Hematopoietic multipotent progenitor cell treated with erythropoietin and hydrocortisone succinate and interleukin-3 and kit ligand, for 8 days (in vitro differentiated cells): ENCODE results near the gene EYA2.

ENCODE experiments used
- DNase-seq: peaks from one replicate; pipeline ENCODE4 v3.0.0-alpha.2; 2015

EYA2 gene

DNA sequence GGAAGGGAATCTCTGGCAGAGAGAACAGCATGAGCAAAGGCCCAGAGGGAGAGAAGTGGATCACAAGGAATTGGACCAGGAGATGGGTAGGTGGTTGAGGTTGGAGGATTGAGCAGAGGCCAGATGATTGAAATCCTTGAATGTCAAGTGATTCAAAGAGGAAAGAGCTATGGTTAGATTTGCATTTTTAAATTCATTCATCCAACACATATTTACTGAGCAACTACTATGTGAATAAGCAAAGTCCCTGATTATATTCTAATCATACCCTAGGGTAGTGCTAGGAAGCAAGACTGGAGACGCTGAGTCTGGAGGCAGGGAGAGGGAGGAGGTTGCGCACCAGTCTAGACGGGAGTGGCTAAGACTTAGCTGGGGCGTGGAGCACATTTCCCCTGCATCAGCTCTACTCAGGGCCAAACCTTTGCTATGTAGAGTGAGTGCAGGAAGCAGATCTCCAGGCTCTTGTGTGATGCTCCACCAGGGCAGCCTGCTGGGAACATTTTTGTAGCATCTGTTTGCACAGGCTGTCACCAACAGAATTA lies 40.2 kb downstream of the EYA2 start:
- no peak for DNase-seq

DNA sequence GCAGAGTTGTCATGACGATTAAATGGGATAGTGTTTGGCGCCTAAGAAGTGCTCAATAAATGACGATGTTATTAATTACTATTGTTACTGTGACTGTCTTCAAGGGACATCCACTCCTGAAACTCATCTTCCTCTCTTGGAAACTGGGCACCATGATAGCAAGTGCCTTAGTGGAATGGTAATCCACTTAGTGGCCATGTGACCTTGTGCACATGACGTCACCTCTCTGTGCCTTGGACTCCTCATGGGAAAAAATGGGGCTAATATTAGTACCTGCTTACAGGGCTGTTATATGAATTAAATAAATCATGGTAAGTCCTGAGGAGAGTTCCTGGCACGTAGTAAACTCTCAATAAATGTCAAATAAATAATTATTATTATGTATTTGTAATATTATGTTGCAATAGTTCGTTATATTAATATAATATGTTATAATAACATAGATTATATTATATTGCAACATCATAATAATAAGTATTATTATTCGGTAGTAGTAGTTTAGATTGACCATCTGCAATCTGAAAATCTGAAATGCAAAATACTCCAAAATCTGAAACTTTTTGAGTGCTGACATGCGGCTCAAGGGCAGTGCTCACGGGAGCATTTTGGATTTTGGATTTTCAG lies 40.9 kb downstream of the EYA2 start:
- no peak for DNase-seq

DNA sequence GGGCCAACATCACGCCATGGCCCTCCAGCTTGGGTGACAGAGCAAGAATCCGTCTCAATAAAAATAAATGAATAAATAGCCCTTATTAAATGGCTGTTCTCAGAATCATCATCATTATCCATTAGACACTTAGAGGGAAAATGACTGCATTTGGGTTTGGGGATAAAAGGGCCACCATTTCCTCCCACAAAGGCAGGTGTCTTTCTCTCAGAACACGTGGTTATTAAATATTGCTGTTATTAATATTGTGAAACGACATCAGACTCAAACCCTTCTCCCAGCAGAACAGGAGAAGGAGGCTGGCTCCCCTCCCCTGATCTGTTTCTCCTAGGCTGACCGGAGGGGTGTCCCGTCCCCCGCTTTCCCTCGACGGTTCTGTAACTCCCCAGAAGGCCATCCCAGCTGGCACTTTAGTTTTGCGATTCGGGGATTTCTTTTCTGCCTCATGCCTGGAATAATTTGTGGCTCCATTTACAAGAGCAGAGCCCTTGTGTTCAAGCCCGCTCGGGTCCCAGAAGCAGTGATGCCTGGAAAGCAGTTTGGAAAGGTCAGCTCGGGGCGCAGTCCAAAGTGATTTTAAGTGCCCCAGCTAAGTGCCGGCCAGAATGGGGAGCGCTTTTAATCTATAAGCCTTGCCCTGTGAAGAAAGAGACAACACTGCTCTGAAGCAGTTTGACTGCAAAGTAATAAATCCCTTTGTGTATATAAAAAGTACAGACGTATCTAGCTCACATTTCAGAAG lies 41.9 kb downstream of the EYA2 start:
- no peak for DNase-seq

DNA sequence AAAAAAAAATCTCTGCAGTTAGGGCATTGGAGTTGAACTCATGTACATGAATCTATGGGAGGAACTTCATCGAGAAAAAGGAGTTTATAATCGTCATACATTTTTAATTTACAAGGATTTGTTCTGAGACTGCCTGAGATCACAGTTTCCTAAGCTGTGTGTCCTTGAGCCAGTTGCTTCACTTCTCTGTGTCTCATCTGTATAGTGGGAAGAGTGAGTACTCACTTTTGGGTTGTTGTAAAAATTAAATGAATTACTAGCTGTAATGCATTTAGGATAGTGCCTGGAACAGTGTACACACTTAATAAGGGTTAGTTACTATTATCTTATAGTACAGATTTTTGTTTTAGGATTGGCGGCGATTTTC lies 42.5 kb downstream of the EYA2 start:
- DNase-seq, result no peak

DNA sequence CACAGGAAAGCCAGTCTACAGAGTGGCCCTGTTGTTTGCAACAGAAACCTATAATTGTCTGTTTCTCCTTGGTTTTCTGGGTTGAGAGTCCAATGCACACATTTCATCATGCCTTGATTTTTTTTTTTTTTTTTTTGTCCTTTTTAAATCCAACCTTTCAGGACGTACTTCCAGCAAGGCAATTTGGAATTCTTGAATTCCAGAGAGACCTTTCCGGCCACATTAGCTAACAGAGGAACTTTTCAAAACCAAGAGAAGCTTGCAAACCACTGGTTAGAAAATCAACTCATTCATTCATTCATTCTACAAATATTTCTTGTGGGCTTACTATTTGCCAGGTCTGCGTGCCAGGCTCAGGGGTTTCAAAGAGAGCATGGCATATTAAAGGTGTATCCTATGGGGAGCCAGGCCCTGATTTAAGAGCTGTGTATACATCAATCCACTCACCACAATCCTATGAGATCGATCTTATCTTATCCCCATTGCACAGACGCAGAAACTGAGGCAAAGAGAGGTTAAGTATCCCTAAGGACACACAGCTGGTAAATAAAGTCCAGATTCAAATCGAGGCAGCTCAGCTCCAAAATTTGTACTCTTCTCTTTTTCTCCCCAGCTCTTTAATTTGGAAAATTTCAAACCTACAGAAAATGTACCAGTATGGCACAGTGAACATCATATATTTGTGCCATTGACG lies 43.0 kb downstream of the EYA2 start:
- no peak for DNase-seq

DNA sequence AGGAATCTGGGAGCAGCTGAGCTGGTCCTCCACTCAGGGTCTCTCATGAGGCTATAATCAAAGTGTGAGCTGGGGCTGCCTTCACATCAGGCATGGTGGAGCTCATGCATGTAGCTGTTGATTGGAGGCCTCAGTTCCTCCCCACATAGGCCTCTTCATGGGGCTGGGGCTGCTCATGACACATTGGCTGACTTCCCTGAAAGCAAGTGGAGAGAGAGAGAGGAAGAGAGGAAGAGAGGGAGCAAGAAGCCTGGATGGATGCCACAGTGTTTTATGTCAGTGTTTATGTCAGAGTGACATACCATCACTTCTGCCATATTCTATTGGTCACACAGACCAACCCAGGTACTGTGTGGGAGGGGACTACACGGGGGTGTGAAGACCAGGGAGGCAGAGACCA lies 43.8 kb downstream of the EYA2 start:
- DNase-seq, result no peak

DNA sequence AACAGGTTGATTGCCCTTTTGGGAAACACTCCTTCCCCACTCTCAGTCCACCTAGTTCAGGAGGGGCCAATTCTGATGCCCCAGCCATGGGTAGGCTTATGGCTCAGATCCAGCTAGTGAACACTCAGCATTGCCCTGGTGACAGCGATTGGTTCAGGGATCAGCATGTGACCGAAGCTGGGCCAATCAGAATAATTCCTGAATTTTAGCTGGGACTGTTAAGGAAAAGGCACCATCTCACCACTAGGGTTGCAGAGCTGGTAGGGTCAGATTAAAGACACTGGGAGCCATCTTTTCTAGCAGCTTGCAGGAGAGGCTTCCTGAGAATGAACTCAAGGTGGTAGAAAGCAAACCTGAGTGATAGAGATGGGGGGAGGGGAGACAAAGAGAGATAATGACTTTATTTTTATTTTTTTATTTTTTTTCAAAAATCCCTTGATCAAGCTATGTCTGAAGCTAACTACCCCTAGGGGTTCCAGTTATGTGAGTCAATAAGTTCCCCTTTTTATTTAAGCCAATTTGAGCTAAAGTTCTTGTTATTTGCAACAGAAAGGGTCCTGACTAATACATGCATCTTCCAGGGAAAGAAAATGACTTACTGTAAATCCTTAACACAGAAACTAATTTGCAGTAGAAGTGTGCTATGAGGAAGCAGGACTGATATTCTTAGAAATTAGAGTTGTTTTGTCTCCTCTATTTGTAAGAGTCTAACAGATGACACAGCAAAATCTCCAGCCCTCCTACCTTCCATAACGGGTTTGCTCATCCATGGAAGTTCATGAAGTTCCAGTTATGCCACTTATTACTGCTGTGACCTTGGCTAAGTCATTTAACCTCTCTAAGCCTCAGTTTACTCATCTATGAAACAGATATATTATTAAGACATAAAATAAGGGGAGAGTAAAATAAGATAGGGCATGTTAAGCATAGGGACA lies 44.7 kb downstream of the EYA2 start:
- DNase-seq, result peak; percentile 51

DNA sequence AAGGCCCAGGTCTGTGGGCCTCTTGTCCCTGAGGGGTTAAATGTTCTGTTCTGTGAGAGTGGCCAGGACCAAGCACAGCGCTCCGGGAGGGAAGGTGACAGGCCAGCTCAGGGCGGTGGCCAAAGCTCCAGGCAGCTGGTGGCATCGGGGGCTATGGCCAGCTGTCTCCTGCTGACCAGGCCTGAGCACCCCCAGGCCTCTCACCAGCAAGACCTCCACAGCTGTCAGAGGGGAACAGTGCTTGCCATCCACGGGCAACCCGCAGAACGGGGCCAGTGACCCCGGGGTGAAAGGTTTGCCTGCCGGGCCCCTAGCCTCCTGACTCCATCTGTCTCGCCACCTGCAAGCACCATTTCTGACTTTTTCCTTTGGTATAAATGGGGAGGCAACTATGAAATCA lies 46.0 kb downstream of the EYA2 start:
- no peak for DNase-seq

DNA sequence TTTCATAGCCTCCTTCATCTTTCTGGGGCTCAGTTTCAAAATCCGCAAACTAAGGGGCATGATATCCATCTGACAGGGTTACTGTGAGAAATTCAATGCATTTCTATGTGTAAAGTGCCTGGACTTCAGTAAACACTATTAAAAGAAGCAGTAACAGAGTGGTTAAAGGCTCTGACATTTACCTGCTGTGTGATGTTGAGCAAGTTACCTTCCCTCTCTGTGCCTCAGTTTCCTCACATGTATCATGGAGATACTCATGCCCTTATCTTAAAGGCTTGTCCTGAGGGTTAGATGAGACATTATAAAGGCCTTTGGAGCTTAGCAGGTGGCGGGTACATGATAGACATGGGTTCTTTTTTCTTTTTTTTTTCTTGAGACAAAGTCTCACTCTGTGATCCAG lies 46.8 kb downstream of the EYA2 start:
- DNase-seq, result no peak

DNA sequence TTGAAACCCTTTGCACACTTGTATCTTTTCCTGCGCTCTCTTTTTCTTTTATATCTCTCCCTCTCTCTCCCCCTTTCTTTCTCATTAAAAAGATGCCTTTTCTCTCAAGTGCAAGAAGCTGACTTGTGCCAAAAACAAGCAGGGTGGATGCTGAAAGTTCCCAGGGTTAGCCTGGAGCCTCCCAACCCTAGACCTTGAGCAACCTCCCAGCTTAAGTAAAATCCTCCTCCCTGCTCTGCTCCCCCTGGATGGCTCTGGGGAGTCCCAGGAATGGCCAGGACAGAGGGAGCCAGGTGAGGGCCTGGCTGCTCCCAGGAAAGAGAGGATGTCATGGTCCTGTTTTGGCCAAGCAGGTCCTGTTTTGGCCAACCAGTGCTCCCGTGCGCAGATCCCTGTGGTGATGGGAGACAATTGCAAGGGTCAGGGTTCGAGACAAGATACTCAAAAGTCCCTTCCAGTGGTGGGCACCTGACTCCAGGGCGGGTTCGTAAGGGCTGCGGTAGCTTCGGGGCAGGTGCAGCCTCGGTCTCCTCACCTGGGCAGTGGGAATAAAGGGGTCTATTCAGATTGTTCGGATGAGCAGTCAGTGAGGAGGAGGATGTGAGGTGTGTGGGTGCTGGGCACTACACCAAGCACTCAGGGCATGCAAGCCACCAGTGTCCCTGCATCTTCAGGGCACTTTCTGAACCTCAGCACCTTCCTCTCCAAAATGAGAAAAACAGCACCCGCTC lies 49.4 kb downstream of the EYA2 start:
- DNase-seq, result no peak

DNA sequence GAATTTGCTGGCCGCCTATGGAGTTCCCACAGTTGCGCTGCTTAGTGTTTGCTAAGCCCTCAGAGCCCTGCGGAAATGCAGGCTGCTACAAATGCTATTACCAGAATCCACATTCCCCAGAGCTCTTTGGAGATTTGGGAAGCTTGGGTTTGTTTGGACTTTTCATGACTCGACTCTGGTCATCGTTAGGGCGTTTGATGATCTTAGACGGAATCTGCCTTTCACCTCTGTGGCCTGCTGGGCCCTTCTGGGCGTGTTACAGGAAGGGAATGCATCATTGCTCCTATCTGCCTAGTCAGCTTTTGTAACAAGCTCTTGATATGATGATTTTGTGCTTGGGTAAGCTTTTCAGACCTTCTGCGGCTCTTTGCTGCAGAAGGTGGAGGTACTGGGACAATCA lies 50.8 kb downstream of the EYA2 start:
- DNase-seq, result no peak

DNA sequence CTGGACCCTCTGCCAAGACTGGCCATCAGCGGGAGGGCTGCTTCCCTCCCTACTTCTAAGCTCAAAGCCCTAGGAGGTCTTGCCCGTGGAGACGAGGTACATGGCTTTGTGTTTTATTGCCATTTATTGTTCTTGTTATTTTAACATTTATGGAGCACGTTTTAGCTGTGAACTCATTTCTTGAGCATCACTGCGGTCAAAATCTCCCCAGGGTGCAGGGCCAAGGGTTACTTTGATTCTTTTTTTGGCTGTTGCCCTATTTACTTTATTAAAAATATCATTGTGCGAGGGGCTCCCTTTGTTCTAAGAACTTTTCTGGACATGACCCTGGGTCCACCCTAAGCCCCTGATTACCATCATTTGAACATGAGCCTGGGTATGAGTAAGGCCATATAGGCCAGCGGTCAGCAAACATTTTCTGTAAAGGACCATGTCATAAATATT lies 51.6 kb downstream of the EYA2 start:
- no peak for DNase-seq

DNA sequence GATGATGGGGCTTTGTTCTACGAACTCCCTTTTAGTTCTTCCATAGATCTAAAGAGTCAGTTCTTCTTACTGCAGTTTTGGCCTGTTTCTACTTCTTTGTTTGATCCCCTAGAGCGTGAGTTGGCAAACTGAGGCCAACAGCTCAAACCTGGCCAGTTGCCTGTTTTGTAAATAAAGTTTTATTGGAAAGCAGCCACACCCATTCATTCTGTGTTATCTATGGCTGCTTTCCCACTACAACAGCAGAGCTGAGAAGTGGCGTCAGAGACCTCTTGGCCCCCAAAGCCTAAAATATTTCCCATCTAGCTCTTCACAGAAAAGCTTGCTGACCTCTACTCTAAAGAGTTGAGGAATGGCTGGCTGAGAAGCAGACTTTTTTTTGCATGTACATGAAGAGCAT lies 52.2 kb downstream of the EYA2 start:
- no peak for DNase-seq

DNA sequence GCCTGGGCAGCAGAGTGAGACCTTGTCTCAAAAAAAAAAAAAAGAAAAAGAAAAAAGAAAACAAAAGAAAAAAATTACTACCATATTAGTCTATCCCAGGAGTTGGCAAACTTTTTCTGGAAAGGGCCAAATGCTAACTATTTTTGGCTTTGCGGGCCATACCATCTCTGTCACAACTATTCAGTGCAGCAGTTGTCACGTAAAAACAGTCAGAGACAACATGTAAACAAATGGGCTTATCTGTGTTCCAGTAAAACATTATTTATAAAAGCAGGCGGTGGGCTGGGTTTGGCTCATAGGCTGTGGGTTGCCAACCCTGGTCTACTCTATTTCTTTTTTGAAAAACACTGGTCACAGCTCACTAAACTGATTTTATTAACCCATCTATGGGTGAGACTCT lies 53.4 kb downstream of the EYA2 start:
- no peak for DNase-seq

DNA sequence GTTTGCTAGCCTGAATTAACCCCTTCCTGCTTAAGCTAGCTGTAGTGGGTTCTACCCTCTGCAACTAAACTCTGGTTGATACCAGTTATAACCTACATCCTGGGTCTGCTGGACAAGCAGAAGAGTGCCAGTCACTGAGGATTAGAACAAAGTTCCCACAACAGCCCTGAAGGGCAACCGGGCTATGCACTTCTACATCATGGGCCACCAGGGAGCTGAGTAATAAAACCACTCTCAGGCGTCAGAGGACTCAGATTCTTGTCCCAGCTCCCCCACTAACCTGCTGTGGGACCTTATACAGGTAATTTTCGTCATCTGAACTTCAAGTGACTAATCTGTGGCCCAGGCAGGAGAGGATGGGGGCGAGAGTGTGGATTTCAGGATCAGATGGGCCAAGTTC lies 56.8 kb downstream of the EYA2 start:
- DNase-seq, result no peak

DNA sequence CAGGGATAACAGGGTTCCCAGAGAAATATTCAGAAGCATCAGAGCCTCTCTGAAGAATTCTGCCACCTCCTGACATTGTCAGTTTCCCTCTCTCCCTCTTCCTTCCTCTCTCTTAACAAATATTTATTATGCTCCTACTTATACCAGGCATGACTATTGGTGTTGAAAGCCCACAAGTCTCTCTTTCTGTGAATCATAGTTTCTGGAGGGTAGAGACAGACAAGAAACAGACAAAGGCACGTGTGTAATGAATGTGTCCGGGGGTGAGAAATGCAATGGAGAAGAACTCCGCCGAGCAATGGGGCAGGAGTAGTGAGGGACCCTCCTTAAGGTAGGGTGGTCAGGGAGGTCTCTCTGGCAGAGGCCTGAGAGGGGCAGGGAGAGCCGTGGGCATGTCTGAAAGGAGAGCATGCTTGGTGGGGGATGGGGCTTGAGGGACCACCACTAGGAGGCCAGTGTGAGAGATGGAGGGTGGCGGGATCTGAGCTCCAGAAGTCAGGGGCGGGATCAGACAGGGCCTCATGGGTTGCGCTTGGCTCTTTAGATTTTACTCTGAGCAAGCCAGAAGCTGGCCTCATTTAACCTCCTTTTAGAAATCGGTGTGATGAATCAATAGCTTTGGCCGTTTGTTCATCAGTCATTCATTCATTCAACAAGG lies 57.3 kb downstream of the EYA2 start:
- DNase-seq, result no peak

DNA sequence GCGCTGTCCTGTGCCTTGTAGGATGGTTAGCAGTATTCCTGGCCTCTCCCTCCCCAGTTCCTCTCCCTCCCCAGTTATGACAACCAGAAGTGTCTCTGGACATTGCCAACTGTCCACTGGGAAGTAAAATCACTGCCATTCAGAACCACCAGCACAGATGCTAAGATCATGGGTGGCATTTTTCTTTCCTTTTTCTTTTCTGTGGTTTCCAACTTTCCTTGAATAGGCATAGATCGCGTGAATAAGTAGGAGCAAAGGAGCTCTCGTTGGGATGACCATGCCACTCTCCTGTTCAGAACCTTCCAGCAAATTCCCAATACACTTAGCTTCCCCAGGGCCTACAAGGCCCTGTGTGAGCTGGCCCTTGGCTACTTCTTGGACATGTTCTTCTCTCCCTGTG lies 59.0 kb downstream of the EYA2 start:
- no peak for DNase-seq

DNA sequence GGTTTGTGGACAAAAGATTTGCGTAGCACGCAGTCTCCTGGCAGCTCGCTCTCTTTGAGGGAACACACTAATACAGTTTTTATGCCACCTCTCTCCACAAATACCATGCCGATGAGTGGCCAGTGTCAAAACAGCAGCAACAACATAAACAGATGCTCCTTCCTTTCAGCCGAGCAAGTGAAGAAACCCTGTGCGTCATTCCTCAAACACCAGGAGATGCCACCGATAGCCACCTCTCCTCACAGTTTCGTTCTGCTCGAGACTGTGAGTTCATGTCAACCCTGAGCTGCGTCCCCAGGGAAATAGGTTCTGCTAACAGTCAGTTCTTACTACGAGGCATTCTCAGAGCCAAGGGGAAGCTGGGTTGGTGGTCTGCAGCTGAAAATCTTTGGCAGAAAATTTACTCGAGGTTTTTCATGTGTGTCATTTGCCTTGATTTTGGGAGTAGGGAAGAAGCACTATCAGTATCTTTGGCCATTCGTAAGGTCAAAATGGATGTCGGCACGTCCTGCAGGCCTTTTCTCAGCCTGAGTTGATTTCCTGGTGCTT lies 59.9 kb downstream of the EYA2 start:
- DNase-seq, result no peak

DNA sequence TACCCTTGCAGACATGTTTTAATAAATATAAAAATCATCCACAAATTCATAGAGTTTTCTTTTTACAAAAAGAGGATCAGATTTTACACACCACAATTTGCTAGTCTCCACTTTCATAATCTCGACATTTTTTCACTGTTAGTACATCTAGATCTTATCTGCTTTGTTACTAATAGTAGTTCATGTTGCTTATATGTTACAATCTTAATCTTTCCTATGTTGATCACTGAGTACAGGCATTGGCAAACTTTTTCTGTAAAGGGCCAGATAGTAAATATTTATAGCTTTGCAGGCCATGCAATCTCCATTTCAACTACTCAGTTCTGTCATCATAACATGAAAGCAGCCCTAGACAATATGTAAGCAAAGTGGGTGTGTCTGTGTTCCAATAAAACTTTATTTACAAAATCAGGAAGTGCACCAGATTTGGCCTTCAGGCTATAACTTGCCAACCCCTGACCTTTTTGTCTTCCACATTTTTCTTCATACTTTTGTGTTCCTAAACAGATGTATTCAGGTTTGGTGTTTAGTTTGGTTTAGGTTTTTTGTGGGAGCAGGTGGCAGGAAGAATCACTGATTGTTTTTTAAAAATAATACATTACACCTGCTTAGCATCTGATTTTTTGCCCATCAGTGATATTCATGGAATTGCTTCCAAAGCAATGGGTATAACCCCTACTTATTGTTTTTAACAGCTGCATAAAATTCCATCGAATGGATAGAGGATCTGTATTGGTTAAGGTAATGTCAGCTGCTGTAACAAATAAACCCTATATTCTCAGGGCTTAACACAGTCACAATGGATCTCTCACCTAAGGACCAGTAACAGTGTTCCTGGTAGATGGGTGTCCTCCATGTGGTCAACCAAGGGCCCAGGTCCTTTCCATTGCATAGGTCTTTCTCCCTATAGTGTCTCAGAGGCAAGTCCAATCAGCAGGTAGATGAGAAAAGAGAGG lies 61.2 kb downstream of the EYA2 start:
- no peak for DNase-seq

DNA sequence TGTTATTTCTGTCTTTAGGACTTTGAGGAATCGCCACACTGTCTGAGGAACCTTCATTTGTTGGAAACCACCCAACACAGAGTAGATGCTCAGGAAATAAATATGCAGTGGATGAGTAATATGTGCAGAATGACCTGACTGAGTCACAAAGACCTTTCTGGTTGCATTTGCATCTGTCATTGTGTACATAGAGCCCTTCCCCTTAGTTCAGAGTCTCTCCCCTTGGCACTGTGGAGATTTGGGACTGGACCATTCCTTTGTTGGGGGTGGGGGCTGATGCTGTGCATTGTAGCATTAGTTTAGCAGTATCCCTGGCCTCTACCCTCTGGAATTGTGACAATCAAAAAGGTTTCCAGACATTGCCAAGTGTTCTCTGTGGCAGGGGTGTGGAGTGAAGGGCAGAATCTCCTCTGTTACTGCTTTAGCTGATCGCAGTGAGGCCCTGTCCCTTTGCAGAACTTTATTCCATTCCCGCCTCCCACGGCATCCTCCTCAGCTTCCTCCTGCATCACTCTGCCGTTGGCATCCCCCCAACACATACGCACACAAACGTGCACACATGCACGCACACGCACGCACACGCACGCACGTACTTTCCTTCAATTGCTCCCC lies 64.5 kb downstream of the EYA2 start:
- DNase-seq, result no peak
